RWPE2 (cell line): ENCODE data around the gene CCDC117.

Experiments
- ATAC-seq: fragments of 200-7000 bp; cut with Tn5 transposase; 3 replicates; pipeline ENCODE4 v1.9.1; 2021; ENCODE audit warnings: low read depth
- DNase-seq: peaks from one replicate; pipeline ENCODE4 v3.0.0-alpha.2; 2020; ENCODE audit warnings: low spot score
- H3K27ac ChIP-seq: fragments of 450-650 bp; 2 replicates; pipeline ENCODE4 v1.5.1; 2017; ENCODE audit warnings: mild to moderate bottlenecking; ENCODE audit not compliant: poor library complexity, severe bottlenecking
- H3K27me3 ChIP-seq: fragments of 250-450 bp; sonication (Bioruptor Pico); 2 replicates; pipeline ENCODE4 v1.5.1; 2021; ENCODE audit warnings: mild to moderate bottlenecking, moderate library complexity; ENCODE audit not compliant: insufficient read depth, poor library complexity, severe bottlenecking
- H3K36me3 ChIP-seq: fragments of 250-450 bp; sonication (Bioruptor Pico); 2 replicates; pipeline ENCODE4 v1.5.1; 2020; ENCODE audit warnings: low read depth, mild to moderate bottlenecking, moderate library complexity
- H3K4me1 ChIP-seq: fragments of 250-450 bp; sonication (Bioruptor Pico); 2 replicates; pipeline ENCODE4 v1.5.1; 2021; ENCODE audit warnings: mild to moderate bottlenecking, moderate library complexity; ENCODE audit not compliant: insufficient read depth, poor library complexity, severe bottlenecking
- H3K4me3 ChIP-seq: fragments of 250-450 bp; sonication (Bioruptor Pico); 2 replicates; pipeline ENCODE4 v1.5.1; 2021; ENCODE audit warnings: mild to moderate bottlenecking, moderate library complexity; ENCODE audit not compliant: severe bottlenecking
- H3K9me3 ChIP-seq: fragments of 250-450 bp; sonication (Bioruptor Pico); 2 replicates; pipeline ENCODE4 v1.5.1; 2021; ENCODE audit warnings: mild to moderate bottlenecking, moderate library complexity; ENCODE audit not compliant: severe bottlenecking
- TF ChIP-seq, protein P1 (sequence below): fragments of 450-650 bp; IDR thresholded peaks from one replicate; pipeline ENCODE4 v1.5.1; 2017; ENCODE audit warnings: mild to moderate bottlenecking, moderate library complexity; ENCODE audit not compliant: poor library complexity, severe bottlenecking

The CCDC117 gene

DNA sequence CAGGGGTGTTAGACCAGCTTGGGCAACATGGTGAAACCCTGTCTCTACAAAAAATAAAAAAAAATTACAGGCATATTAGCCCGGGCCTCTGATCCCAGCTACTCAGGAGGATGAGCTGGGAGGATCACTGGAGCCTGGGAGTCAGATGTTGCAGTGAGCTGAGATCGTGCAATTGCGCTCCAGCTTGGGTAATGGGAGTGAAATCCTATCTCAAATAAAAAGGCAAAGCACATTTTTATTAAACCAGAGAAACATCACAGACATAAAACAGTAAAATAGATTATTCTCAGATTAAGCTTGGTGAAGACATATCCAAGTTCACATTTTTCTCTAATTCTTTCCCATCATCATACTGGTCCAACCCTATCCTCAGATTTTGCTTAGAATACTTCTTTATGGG is 57.9 kb downstream of the CCDC117 start:
- no peaks in the 10 kb centered on the region for H3K9me3 ChIP-seq
- no peak overlapping the region for H3K4me3 ChIP-seq
- no peaks in the 10 kb centered on the region for H3K27me3 ChIP-seq
- no peak overlapping the region for H3K27ac ChIP-seq
- TF ChIP-seq, protein P1, sequence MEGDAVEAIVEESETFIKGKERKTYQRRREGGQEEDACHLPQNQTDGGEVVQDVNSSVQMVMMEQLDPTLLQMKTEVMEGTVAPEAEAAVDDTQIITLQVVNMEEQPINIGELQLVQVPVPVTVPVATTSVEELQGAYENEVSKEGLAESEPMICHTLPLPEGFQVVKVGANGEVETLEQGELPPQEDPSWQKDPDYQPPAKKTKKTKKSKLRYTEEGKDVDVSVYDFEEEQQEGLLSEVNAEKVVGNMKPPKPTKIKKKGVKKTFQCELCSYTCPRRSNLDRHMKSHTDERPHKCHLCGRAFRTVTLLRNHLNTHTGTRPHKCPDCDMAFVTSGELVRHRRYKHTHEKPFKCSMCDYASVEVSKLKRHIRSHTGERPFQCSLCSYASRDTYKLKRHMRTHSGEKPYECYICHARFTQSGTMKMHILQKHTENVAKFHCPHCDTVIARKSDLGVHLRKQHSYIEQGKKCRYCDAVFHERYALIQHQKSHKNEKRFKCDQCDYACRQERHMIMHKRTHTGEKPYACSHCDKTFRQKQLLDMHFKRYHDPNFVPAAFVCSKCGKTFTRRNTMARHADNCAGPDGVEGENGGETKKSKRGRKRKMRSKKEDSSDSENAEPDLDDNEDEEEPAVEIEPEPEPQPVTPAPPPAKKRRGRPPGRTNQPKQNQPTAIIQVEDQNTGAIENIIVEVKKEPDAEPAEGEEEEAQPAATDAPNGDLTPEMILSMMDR: no peak
- no peaks in the 10 kb centered on the region for H3K4me1 ChIP-seq
- no peak for DNase-seq
- no peaks in the 10 kb centered on the region for H3K36me3 ChIP-seq
- ATAC-seq: no peak

DNA sequence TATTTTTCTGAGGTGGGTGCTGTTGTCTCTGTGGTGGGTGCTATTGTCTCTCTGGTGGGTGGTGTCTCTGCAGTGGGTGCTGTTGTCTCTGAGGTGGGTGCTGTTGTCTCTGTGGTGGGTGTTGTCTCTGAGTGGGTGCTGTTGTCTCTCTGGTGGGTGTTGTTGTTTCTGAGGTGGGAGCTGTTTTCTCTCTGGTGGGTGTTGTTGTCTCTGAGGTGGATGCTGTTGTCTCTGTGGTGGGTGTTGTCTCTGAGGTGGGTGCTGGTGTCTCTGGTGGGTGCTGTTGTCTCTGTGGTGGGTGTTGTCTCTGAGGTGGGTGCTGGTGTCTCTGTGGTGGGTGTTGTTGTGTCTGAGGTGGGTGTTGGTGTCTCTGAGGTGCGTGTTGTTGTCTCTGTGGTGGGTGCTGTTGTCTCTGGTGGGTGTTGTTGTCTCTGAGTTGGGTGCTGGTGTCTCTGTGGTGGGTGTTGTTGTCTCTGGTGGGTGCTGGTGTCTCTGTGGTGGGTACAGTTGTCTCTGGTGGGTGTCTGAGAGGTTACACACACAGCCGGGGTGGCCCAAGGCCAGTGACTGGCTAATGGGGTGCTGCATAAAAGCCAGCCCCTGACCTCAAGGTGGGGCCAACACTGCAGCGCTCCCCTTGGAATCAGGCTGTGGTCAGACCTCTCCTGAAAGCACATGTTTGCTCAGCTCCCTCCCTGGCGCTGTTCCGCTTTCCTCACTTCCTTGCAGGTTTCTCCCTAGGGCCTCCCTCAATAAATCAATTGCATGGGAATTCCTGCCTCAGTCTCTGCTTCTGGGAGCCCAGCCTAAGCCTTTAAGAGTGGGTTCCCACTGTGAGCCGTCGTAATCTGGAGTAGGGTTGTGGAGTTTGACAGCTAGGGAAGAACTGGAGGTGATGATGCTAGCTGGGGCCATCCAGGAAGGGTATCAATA is 58.9 kb downstream of the CCDC117 start:
- TF ChIP-seq, protein P1: no peak
- Histone ChIP-seq H3K27ac (no peak overlapping the region), H3K4me3 (no peak overlapping the region), H3K4me1 (no peaks in the 10 kb centered on the region), H3K36me3 (no peaks in the 10 kb centered on the region), H3K27me3 (no peaks in the 10 kb centered on the region), H3K9me3 (no peaks in the 10 kb centered on the region)
- DNase-seq (no peak), ATAC-seq (no peak)

DNA sequence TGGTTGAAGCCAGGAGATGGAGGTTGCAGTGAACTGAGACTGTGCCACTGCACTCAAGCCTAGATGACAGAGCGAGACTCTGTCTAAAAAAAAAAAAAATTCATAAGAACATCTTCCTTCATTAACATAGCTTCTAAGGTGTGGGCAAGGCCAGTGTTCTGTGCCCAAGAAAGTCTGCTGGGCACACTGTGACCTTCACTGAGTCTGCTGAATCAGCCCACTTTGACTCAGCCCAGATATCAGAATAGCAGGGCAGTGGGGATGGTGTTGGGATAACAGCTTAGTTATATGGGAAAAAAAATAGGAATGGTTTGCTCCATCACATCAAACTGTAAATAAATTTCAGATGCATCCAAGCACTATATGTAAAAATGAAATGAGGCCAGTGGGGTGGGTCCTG is 60.2 kb downstream of the CCDC117 start:
- H3K36me3 ChIP-seq: no peaks in the 10 kb centered on the region
- no peak overlapping the region for H3K4me3 ChIP-seq
- H3K9me3 ChIP-seq: no peaks in the 10 kb centered on the region
- H3K27me3 ChIP-seq: no peaks in the 10 kb centered on the region
- TF ChIP-seq, protein P1: no peak
- no peak overlapping the region for H3K27ac ChIP-seq
- no peaks in the 10 kb centered on the region for H3K4me1 ChIP-seq
- ATAC-seq (no peak), DNase-seq (no peak)

DNA sequence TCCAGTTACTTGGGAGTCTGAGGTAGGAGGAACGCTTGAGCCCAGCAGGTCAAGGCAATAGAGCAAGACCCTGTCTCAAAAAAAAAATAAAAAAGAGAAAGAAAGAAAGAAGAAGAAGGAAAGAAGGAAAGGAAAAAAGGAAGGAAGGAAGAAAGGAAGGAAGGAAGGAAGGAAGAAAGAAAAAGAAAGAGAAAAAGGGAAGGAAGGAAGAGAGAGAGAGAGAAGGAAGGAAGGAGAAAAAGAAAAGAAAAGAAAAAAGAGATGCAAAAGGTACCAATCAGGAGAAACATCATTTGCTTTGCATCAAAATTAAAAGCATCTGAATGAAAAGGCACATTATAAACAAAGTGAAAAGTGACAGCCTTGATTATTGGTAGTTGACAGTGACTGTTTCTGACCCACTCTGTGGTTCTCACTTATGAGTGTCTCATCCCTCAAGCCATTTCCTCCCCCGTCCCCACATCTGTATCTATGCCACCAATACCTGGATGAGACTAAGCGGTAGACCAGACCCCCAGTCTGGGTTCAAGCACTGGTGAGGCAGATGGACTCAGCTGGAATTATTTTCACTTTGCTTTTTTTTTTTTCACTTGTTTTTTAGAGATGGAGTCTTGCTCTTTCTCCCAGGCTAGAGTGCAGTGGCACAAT is 60.9 kb downstream of the CCDC117 start:
- ATAC-seq (no peak), DNase-seq (no peak)
- H3K9me3 ChIP-seq: no peaks in the 10 kb centered on the region
- no peaks in the 10 kb centered on the region for H3K4me1 ChIP-seq
- H3K27ac ChIP-seq: no peak overlapping the region
- TF ChIP-seq, protein P1: no peak
- no peak overlapping the region for H3K4me3 ChIP-seq
- no peaks in the 10 kb centered on the region for H3K27me3 ChIP-seq
- no peaks in the 10 kb centered on the region for H3K36me3 ChIP-seq
